ENCODE data around the gene IRGC. TPM values are rescaled to one million over a fixed set of nuclear protein-coding genes. Genes with fewer than 3 reads are reported as not detected.

IRGC gene
- total and polyA plus RNA-seq, 2 donors (not counting 3 experiments of a cell fraction or from before 2014, with no cell fraction given), result not detected

GRCh38 chr19:43723588-43723987, 7.7 kb downstream of the IRGC start:
- Histone ChIP-seq H2AFZ (ENCODE audit: low read depth, low read length) (no peak overlapping the region), H3K9me1 (replicated peaks; ENCODE audit: control insufficient read depth, extremely low read depth, insufficient read depth, low read length) (no peaks in the 10 kb centered on the region), H3K79me2 (ENCODE audit: control insufficient read depth, insufficient read depth, low read length) (no peaks in the 10 kb centered on the region), H3K4me1 (ENCODE audit: control insufficient read depth, extremely low read depth, insufficient read depth, low read length) (peaks cover 5% of the 10 kb centered on the region), H3K4me2 (ENCODE audit: insufficient read depth, low read length) (no peak overlapping the region), H3K27me3 (ENCODE audit: control insufficient read depth in 2 of 2, insufficient read depth in 2 of 2, low read length in 2 of 2) (no peaks in the 10 kb centered on the region), H3K4me3 (replicated peaks in 1 of 3; ENCODE audit: insufficient read depth in 1 of 3, low read depth in 1 of 3, low read length in 3 of 3) (no peak overlapping the region), H3K9me3 (replicated peaks; ENCODE audit: control insufficient read depth, insufficient read depth, low read length) (no peaks in the 10 kb centered on the region), H4K20me1 (replicated peaks; ENCODE audit: control insufficient read depth, extremely low read depth, insufficient read depth, low read length) (no peaks in the 10 kb centered on the region), H3K36me3 (ENCODE audit: control insufficient read depth in 2 of 2, extremely low read depth in 1 of 2, insufficient read depth in 2 of 2, low read length in 2 of 2) (no peaks in the 10 kb centered on the region), H3K9ac (replicated peaks; ENCODE audit: extremely low read depth, insufficient read depth, low read length) (no peak overlapping the region), H3K27ac (ENCODE audit: insufficient read depth, low read depth, low read length) (no peak overlapping the region)
- no TSS peak for BruUV-seq (replicated peaks)
- dilution Hi-C loops (cut with MboI; ENCODE audit: extremely low pct_ligation_motif_present, low sequenced_read_pairs) (no loop called here), intact Hi-C loops (cut with micrococcal nuclease) (loop anchor here (1.0 kb wide), 1 partner anchor 55 kb away; no protein-coding TSS in a partner anchor)
- FAIRE-seq (peak; percentile 66), DNase-seq (ENCODE audit: low read depth, low spot score) (no peak)
- ChIA-PET POLR2A (no interaction called here), CTCF (interaction anchor here (0.6 to 5.7 kb wide), 6 partner anchors 9 to 54 kb away, joined by 3 to 50 read pairs (median 4); partner anchors contain the start of gene PLAUR)
- TF ChIP-seq GATA2 (IDR thresholded peaks at IDR 0.05; ENCODE audit: insufficient read depth, insufficient read length, low read depth, low read length) (no peak), MYC (IDR thresholded peaks at IDR 0.05; ENCODE audit: low read depth, low read length) (no peak), POLR2A (IDR thresholded peaks at IDR 0.05; ENCODE audit: low read depth, low read length) (no peak), POLR2AphosphoS5 (IDR thresholded peaks at IDR 0.05; ENCODE audit: insufficient read depth, low read depth, low read length) (no peak), MAX (IDR thresholded peaks at IDR 0.05; ENCODE audit: insufficient read depth, insufficient read length) (no peak)

GRCh38 chr19:43724896-43725295, 9.0 kb downstream of the IRGC start:
- Histone ChIP-seq H3K4me1 (ENCODE audit: control insufficient read depth, extremely low read depth, insufficient read depth, low read length) (peaks cover 5% of the 10 kb centered on the region), H3K27ac (ENCODE audit: insufficient read depth, low read depth, low read length) (no peak overlapping the region), H2AFZ (ENCODE audit: low read depth, low read length) (no peak overlapping the region), H3K79me2 (ENCODE audit: control insufficient read depth, insufficient read depth, low read length) (no peaks in the 10 kb centered on the region), H3K9me3 (replicated peaks; ENCODE audit: control insufficient read depth, insufficient read depth, low read length) (no peaks in the 10 kb centered on the region), H3K36me3 (ENCODE audit: control insufficient read depth in 2 of 2, extremely low read depth in 1 of 2, insufficient read depth in 2 of 2, low read length in 2 of 2) (peaks cover 0 to 3% of the 10 kb centered on the region in 2 experiments), H3K9ac (replicated peaks; ENCODE audit: extremely low read depth, insufficient read depth, low read length) (no peak overlapping the region), H3K9me1 (replicated peaks; ENCODE audit: control insufficient read depth, extremely low read depth, insufficient read depth, low read length) (no peaks in the 10 kb centered on the region), H3K4me2 (ENCODE audit: insufficient read depth, low read length) (no peak overlapping the region), H4K20me1 (replicated peaks; ENCODE audit: control insufficient read depth, extremely low read depth, insufficient read depth, low read length) (no peaks in the 10 kb centered on the region), H3K4me3 (replicated peaks in 1 of 3; ENCODE audit: insufficient read depth in 1 of 3, low read depth in 1 of 3, low read length in 3 of 3) (no peak overlapping the region), H3K27me3 (ENCODE audit: control insufficient read depth in 2 of 2, insufficient read depth in 2 of 2, low read length in 2 of 2) (no peaks in the 10 kb centered on the region)
- TF ChIP-seq MYC (IDR thresholded peaks at IDR 0.05; ENCODE audit: low read depth, low read length) (no peak), MAX (IDR thresholded peaks at IDR 0.05; ENCODE audit: insufficient read depth, insufficient read length) (no peak), GATA2 (IDR thresholded peaks at IDR 0.05; ENCODE audit: insufficient read depth, insufficient read length, low read depth, low read length) (no peak), EZH2 (IDR thresholded peaks at IDR 0.05; ENCODE audit: borderline replicate concordance, low read depth, low read length, severe bottlenecking) (no peak), POLR2AphosphoS5 (IDR thresholded peaks at IDR 0.05; ENCODE audit: insufficient read depth, low read depth, low read length) (no peak), JUN (IDR thresholded peaks at IDR 0.05; ENCODE audit: borderline replicate concordance, insufficient read depth, insufficient read length, low read depth) (no peak), FOS (IDR thresholded peaks at IDR 0.05; ENCODE audit: borderline replicate concordance, insufficient read depth, low read length) (no peak), POLR2A (IDR thresholded peaks at IDR 0.05; ENCODE audit: low read depth, low read length) (no peak), CTCF (IDR thresholded peaks at IDR 0.05; ENCODE audit: extremely low read depth in 1 of 2, insufficient read depth in 1 of 2, low read depth in 1 of 2, low read length in 2 of 2) (no peak)
- DNase-seq (ENCODE audit: low read depth, low spot score), result no peak
- no TSS peak for BruUV-seq (replicated peaks)
- POLR2A ChIA-PET, result interaction anchor here (1.4 kb wide), 1 partner anchor 56 kb away, joined by 6 read pairs; no protein-coding TSS in a partner anchor
- intact Hi-C loops (cut with micrococcal nuclease), result loop anchor here (1.0 kb wide), 1 partner anchor 25 kb away; no protein-coding TSS in a partner anchor
- FAIRE-seq, result no peak
- dilution Hi-C loops (cut with MboI; ENCODE audit: extremely low pct_ligation_motif_present, low sequenced_read_pairs), result no loop called here
- CTCF ChIA-PET, result interaction anchor here (1.0 to 5.7 kb wide), 9 partner anchors 13 to 85 kb away, joined by 3 to 50 read pairs (median 6); partner anchors contain the start of gene PLAUR

Data from endothelial cell of umbilical vein (primary cell).